Posterior vena cava (tissue), 2 donors: ENCODE measurements around the gene GNB1. TPM values are rescaled to one million over a fixed set of nuclear protein-coding genes. Genes with fewer than 3 reads are reported as not detected.
A peak's percentile ranks its signal among the peaks of the same experiment; 100 is the strongest.
"Not testable (repeated sequence)": the region's sequence is repeated elsewhere in the genome, so short reads cannot be mapped to it uniquely, and the experiment has no call there.

Experiments
- DNase-seq: peaks from one replicate; pipeline ENCODE4 v3.0.0-alpha.2; 2020; ENCODE audit warnings: low spot score
- intact Hi-C, 2 donors: fragments of 100-400 bp; cut with DNase I; formaldehyde crosslinking; loops; one replicate each; pipeline versions ENCODE4 v1.14.1 to v1.14.2; 2022 to 2023
- total RNA-seq, 2 donors: library from RNA; stranded (reverse); fragmentation: NEBNext Ultra II Directional; extraction: Animal tissue kit (Norgen Biotek cat#: 25700); gene quantifications; one replicate each; pipeline ENCODE4 v1.2.1, GENCODE V29; 2021
- donor health status: DM: yes; HTN: yes; CAD: no.
- donor health status: DM: yes; HTN: yes; CAD: no.

Gene GNB1
- total RNA-seq, 2 donors from 2014 or later, result 318 to 379 TPM

DNA sequence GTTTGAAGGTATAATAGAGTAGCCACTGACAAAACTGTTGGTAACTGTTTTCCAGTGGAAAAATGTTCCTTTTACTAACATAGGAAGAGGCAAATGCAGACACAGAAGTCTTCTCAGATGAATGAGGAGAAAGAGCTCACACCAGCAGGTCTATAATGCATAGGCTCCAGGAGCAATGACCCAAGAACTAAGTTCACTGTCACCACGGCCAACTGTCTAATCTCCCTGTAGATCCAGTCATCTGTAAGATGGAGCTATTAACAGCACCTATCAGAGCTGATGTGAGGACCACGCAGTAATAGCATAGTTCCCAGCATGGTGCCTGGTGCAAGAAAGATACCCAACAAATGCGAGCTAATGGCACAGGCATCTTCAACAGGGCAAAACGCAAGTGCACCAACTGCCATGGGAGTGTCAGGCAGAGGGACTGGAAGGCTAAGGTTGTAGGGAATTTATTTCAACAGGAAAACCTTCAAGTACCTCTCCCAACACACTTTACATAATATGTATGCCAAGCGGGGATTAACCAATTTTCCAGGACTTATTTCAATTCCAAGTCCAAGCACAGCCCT lies 12.9 kb downstream of the GNB1 start:
- intact Hi-C loops, result no loop called here

DNA sequence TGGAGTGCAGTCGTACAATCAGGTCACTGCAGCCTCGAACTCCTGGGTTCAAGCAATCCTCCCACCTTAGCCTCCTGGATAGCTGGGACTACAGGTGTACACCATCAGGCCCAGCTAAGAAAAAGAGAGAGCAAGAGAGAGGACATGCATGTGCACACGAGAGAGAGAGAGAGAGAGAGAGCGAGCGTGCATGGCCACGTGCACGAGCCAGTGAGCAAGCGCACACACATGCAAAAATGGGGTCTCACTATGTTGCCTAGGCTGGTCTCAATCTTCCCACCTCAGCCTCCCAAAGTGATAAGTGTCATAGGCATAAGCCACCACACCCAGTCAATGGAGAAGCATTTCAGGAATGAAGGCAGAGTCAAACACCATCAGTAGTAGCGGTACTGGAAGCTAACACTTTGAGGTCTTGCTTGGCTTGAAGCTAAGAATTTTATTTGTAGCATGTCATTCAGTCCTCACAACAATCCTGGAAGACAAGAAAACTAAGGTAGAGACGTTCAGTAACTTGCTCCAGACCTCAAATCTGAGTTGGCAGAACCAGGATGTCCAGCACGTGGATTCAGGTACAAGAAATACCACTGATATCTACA lies 14.5 kb downstream of the GNB1 start:
- DNase-seq, result no peak
- intact Hi-C loops, result no loop called here

More for the DNA sequence above, 12.9 kb downstream of the GNB1 start:
- DNase-seq, result no peak

DNA sequence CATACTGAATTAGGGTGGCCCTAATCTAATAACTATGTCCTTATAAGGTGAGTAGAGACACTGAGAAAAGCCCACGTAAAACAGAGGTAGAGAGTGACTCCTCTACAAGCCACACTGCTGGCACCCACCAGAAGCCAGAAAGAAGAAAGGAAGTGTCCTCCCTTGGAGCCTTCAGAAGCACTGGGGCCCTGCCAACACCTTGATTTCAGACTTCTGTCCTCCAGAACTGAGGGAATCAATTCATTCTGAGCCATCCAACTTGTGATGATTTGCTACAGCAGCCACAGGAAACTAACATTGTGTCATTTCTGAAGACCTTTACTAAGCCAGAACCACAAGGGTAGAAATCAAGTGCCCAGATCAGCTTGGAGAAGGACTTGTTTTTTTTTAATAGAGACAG lies 15.0 kb downstream of the GNB1 start:
- DNase-seq, result no peak
- intact Hi-C loops, result no loop called here

DNA sequence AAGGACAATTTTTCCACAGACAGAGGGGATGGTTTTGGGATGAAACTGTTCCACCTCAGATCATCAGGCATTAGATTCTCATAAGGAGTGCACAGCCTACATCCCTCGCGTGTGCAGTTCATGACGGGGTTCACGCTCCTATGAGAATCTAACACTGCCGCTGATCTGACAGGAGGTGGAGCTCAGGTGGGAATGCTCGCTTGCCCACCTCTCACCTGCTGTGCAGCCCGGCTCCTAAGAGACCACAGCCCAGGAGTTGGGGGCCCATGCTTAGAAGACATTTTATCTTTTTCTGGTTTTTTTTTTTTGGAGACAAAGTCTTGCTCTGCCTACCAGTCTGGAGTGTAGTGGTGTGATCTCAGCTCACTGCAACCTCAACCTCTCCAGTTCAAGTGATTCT lies 16.0 kb downstream of the GNB1 start:
- peak; percentile 15 for DNase-seq
- intact Hi-C loops, result loop anchor here in 1 of 2 donors (5.0 kb wide), 1 partner anchor 78 kb away; no protein-coding TSS in a partner anchor

DNA sequence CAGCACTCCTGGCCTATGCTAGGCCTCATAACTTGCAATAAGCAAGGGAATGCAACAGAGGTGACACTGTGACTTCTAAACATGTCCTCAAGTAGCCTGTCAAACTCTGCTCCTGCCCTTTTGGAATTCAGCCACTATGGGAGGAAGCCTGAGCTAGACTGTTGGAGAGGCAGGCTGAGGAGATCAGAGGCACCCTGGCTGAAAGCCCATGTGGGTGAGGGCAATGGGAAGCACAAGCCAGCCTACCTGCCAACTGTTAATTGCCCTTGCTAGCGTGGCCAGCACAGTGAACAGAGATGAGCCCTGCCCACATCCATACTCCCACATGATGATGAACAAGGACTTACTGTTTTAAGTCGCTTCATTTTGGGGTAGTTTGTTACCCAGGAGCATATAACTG lies 17.7 kb downstream of the GNB1 start:
- DNase-seq, result peak; percentile 23
- intact Hi-C loops, result loop anchor here in 1 of 2 donors (5.0 kb wide), 1 partner anchor 76 kb away; no protein-coding TSS in a partner anchor

DNA sequence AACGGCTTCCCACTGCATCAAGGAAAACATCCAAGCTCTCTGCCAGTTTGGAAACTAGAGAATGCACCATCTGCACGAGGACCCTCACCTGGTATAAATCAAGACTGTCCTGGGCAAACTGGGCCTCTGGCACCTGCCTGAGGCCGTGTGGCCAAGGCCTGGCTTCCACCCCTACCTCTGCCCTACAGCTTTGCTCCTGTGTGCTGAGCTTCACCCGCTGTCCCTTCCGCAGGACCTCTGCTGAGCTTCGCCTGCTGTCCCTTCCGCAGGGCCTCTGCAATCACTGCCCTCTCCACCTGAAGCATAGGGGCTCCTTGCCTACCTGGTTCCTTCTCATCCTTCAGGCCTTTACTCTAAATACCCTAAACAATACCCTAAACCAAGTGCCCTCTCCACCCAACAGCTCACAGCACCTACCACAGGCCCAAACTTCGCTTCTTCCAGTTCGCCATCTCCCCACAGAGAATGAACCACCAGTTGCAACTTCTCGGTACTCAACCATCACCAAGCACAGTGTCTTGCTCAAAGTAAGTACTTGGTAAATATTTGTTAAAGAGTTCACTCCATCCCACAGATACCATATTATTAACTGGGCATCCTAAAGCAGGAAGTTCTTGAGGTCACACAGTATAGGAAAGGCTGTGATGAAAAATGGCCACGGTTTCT lies 18.4 kb downstream of the GNB1 start:
- intact Hi-C loops, result loop anchor here in 1 of 2 donors (5.0 kb wide), 1 partner anchor 75 kb away; no protein-coding TSS in a partner anchor
- DNase-seq, result peak; percentile 42

DNA sequence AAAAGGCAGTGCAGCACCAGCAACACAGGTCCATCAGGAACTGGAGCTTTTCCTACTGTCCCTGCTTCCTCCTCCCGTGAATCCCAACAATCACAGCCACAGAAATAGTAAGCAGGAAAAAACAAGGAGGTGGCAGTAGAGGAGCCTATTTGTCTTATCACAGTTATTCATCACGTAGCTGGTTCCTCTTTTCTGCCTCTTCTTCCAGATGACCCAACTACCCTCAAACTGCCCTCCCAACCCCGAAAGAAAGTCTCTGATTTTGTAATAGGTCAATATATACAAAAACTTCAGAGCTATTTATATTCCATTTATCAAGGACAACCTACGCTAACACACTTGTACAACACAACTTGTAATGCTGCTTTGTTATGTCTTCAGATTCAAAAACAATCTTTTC lies 21.4 kb downstream of the GNB1 start:
- intact Hi-C loops, result no loop called here
- no peak for DNase-seq

DNA sequence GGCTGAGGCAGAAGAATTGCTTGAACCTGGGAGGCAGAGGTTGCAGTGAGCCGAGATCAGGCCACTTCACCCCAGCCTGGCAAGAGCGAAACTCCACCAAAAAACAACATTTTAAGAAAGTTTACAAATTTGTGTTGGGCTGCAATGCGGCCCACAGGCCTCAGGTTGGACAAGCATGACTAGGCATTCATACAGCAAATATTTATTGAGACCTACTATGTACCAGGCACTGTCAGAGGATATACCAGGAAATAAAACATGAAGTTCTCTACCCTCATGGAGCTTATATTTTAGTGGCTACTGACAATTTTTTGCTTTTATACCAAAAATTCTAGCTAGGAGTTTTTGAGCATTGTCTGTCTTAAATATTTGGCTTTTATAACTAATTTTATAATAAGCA lies 23.7 kb downstream of the GNB1 start:
- peak; percentile 6 for DNase-seq
- intact Hi-C loops, result no loop called here

DNA sequence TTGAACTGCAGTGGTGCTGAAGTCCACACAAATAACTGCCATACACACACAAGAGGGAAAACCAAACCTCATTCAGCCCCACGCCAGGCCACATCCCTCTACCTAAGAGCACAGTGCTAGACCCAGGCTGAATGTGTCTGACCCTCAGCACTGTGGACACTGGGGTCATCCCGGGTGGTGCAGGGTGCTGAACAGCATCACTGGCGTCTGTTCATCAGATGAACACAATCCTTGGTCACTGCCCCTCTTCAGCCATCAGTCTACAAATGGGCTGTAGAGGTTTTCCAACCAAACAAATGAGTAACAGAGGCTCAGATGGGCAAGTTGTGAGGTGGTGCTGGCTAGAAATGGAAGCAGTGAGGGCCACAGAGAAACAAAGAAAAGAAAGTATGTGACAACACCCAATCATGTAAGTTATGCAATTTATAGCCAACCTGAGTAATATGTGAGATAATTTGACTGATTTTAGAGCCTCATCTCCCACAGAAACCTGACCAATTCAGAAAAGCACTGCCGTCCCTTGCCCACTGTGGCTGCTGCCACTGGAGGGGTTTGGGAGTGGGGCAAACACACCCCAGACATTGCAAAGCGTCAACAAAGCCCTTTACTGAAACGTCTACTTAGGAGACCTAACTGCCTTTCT lies 27.9 kb downstream of the GNB1 start:
- intact Hi-C loops, result no loop called here
- peak; percentile 68 for DNase-seq

DNA sequence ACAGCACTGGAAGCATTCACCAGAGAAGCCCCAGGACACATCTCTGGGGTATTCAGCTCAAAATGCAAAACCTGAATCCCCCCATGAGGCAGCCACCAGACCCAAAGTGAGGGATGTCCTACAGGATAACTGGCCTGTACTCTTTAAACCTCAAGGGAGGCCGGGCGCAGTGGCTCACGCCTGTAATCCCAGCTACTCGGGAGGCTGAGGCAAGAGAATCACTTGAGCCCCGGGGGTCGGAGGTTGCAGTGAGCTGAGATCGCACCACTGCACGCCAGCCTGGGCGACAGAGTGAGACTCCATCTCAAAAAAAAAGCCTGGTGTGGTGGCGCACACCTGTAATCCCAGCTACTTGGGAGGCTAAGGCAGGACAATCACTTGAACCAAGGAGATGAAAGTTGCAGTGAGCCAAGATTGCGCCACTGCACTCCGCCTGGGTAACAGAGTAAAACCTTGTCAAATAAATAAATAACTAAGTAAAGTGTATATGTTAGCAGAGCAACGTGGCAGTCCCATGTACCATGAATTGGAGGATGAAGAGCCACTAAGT lies 29.1 kb downstream of the GNB1 start:
- DNase-seq, result peak; percentile 54
- intact Hi-C loops, result not testable (repeated sequence)

DNA sequence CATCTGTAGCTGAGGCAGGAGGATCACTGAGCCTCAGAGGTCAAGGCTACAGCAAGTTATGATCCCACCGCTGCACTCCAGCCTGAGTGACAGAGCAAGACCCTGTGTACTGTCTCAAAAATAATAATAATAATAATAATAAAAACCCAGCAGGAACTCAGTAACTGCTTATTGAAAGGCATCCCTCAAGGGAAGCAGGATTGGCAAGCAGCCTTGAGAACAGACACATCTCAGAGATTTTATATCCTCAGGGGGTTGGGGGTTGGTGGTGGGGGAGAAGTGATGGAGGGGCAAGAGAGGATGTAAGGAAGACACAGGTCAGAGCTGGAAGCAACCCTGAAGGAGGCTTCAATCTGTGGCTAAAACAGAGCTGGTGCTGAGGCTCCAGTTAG lies 29.6 kb downstream of the GNB1 start:
- intact Hi-C loops, result no loop called here

DNA sequence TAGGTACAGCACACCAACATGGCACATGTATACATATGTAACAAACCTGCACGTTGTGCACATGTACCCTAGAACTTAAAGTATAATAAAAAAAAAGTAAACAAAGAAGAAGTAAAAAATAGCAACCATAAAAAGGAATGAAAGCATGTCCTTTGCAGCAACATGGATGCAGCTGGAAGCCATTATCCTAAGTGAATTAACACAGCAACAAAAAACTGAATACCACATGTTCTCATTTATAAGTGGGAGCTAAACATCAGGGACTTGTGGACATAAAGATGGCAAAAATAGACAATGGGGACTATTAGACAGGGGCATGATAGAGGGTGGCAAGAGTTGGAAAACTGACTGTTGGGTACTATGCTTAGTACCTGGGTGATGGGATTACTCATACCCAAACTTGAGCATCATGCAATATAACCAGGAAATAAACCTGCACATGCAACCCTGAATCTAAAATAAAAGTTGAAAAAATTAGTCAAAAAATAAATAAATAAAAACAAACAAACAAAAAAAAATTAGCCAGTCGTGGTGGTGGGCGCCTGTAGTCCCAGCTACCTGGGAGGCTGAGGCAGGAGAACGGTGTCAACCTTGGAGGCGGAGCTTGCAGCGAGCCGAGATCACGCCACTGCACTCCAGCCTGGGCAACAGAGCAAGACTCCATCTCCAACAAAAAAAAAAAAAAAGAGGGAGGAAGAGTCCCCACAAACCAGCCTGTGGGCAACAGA lies 30.8 kb downstream of the GNB1 start:
- peak; percentile 14 for DNase-seq
- intact Hi-C loops, result not testable (repeated sequence)

More for the DNA sequence above, 29.6 kb downstream of the GNB1 start:
- DNase-seq, result peak; percentile 18

DNA sequence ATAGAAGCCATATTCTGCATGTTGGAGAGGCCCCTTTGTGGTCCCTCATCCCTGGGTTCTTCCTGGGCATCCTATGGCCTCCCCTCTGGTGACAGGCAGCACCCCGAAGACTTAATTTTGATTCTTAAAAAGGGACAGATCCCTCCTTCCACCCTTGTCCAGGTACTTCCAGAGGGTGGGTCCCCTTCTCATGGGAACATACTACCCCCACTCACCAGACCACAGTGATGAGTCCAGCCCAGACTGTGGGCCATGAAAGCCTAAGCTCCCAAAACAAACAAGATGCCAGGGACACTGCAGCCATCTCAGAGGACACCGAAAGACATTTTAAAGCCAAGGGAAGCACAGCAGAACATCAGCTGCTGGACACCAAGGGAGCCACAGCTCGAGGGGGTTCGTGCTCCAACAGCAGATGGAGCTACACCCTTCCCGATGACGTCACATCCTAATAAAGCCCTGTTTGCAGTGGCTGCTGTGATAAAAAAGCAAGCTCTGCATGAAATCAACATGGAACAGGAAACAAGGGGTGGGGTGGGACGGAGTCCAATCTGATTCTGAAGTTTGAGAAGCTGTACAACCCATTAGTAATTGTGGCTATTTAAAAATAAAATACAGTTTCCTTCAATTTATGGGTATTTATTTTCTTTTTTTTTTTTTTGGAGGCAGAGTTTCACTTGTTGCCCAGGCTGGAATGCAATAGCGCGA lies 32.4 kb downstream of the GNB1 start:
- peak; percentile 91 for DNase-seq
- intact Hi-C loops, result no loop called here

DNA sequence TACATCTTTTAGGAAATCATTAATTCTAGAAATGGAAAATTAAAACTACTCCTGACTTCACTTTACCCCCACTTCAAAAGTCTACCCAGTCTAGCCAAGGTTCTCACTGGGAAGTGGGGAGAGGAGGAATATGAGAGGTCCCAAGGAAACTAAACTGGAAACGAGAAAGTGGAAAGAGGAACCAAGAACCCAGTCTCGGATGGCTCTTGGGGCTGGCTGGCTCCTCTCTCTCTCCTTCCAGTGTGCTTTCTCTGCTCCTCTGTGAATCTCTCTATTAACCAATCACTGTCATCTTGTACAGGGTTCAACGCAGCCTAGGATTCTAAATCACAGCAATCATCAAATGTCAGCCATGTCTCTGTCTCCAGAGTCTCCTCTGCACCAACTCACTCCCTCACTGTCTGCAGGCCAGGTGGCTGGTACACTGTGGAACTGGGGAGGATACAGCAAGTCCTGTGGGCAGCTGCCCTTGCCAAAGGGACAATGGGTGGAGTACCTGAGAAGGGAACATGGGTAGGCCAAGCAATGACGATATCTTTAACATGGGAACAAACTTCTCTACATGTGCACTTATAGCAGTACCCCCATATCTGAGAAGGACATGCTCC lies 33.7 kb downstream of the GNB1 start:
- no peak for DNase-seq
- intact Hi-C loops, result no loop called here

DNA sequence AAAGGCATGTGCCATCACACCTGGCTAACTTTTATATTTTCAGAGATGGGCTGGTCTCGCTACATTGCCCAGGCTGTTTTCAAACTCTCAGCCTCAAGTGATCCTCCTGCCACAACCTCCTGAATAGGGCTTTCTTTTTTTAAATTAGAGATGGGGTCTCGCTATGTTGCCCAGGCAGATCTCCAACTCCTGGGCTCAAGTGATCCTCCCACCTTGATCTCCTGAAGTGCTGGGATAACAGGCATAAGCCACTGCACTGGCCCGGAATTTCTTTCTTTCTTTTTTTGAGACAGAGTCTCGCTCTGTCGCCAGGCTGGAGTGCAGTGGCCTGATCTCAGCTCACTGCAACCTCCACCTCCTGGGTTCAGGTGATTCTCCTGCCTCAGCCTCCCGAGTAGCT lies 34.7 kb downstream of the GNB1 start:
- intact Hi-C loops, result not testable (repeated sequence)

DNA sequence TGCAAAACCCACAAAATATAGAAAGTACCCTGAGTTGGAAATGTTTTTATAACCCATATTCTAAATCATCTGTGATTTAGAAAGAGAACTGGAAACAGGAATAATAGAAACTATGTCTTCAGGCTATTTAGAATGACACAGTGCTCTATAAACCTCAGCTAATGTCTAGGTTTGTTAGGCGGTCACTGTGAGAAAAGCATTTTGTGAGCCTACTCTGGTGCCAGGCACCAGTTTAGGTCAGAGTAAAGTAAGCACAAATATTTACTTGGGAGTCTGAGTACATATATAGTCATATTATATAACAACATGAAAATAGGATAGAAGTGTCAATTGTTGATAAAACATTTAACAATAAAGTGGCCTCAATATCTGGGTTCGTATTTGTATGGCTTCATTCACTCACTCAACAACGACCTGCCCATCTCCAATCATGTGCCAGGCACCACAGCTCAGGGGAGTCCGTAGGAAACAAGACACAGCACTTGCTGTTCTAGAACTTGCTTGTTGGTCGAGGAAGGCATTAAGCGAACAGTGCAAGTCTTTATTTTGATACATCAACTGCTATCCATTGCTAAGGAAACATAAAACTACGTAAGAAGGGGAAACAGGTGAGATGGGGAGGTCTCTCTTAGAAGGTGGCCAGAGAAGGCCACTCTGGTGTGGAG lies 37.2 kb downstream of the GNB1 start:
- DNase-seq, result no peak
- intact Hi-C loops, result loop anchor here in 1 of 2 donors (2.0 kb wide), 1 partner anchor 53 kb away; no protein-coding TSS in a partner anchor

More for the DNA sequence above, 34.7 kb downstream of the GNB1 start:
- not testable (repeated sequence) for DNase-seq

DNA sequence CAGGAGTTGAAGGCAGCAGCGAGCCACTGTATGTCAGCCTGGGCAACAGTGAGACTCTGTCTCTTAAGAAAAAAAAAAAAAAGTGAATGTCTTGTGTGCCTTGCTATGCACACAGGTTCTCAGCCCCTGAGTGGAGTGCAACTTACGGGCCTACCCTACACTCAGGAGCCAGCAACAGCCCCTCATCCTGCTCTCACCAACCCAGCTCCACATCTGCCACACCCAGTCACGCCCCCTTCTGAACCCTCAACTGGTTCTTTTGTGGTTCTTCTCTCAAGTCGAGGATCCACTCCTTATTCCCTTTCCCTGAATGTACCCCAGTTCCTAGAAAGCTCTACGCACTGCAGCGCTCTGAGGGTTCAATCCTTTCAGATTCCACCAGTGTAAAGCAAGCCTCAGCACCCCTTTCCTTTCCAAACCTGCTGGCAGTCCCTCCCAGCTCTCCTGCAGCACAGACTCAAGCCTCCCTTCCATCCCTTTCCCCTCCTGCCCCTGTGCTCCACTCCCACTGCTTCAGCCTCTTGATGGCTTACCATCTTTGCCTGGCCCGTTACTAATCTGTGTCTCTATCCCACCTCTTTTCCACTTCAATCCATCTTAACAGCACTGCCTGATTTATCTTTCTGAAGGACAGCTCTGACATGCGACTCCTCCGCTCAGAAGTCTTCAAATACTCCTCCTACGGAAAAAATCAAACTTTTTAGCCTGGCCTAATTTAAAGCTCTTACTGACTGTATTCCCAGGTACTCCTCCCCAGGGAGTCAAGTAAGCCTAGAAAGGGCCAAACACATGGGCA lies 38.1 kb downstream of the GNB1 start:
- DNase-seq, result no peak
- intact Hi-C loops, result no loop called here
